ENCODE results near the gene MEIKIN.

- TF ChIP-seq TOE1 (CRISPR knock-in tag; IDR thresholded peaks at IDR 0.05) (no peak), CEBPB (IDR thresholded peaks at IDR 0.05; ENCODE audit: borderline replicate concordance, low read depth, low read length) (no peak), HNRNPH1 (optimal IDR thresholded peaks at IDR 0.05; ENCODE audit: low read depth, low read length) (no peak)
Measured at GRCh38 chr5:131765261-131765660, 180.2 kb downstream of the MEIKIN start.
